HuH-7 (cell line): ENCODE results near the gene TMPRSS11A.

Experiments
- DNase-seq: peaks from one replicate; pipeline ENCODE4 v3.0.0; 2011; ENCODE audit warnings: low spot score

Gene TMPRSS11A

GRCh38 chr4:67871867-67872266 lies 91.4 kb downstream of the TMPRSS11A start:
- peak; percentile 6 for DNase-seq

DNA sequence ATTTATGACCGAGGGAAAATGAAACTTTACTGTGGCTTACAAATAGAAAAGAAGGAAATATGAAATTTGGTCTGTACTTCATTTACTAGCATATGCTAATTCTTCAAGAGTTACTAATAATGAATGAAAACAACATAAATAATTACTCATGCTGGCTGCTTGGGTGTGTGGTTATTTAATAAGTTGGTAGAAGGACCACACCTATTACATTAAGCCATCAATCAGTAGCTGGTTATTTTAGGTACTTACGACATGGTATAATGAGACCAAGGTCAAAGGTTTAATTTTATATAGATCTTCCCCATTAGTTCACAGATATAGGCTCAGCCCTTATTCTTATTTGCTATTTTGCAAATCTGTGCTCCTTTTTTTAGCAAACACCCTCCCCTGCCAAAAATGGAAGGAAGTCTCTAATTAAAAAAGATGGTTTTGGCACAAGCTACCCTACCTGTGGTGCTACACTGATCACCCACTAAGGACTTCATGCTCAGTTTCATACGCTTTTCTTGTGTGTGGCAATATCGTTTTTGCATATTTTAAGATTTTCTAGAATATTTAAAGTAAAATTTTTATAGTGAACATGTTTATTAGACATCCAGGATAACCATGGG lies 93.6 kb downstream of the TMPRSS11A start:
- no peak for DNase-seq

GRCh38 chr4:67861513-67861912 lies 101.8 kb downstream of the TMPRSS11A start:
- DNase-seq: no peak
